Measurements from ENCODE around the gene HS3ST1. TPM values are rescaled to one million over a fixed set of nuclear protein-coding genes. Genes with fewer than 3 reads are reported as not detected.
A peak's percentile ranks its signal among the peaks of the same experiment; 100 is the strongest.
"Not testable (repeated sequence)": the region's sequence is repeated elsewhere in the genome, so short reads cannot be mapped to it uniquely, and the experiment has no call there.

Gene HS3ST1
- total RNA-seq, 1 experiment from 2014 or later: 12.3 TPM

- Histone ChIP-seq H3K36me3 (ENCODE audit: low read depth) (peaks cover 18% of the 10 kb centered on the region; the same call in 1 of the 2 replicates), H3K4me3 (no peak overlapping the region), H3F3A (ENCODE audit: insufficient read depth, low read depth) (peaks cover 13% of the 10 kb centered on the region; the same call in 1 of the 2 replicates), H2AFZ (no peak overlapping the region), H4K20me1 (ENCODE audit: insufficient read depth) (no peaks in the 10 kb centered on the region), H3K27me3 (ENCODE audit: insufficient read depth, low read depth) (no peaks in the 10 kb centered on the region), H3K9me2 (ENCODE audit: insufficient read depth) (no peaks in the 10 kb centered on the region), H3K27ac (peak overlapping the region; percentile 61), H3K4me1 (replicated peaks; ENCODE audit: insufficient read depth) (peaks cover 18% of the 10 kb centered on the region), H3K9me3 (ENCODE audit: insufficient read depth, low read depth) (no peaks in the 10 kb centered on the region), H3K79me2 (ENCODE audit: low read depth) (no peaks in the 10 kb centered on the region), H3K4me2 (peak overlapping the region; percentile 16)
- no TSS peak for BruUV-seq (replicated peaks)
- no peak for DNase-seq
- TF ChIP-seq EZH2 (IDR thresholded peaks at IDR 0.05; ENCODE audit: low read depth) (no peak), CTCF (conservative IDR thresholded peaks at IDR 0.05) (no peak)
- CTCF ChIA-PET: interaction anchor here (0.6 kb wide), 1 partner anchor 299 kb away, joined by 3 read pairs; no protein-coding TSS in a partner anchor
- intact Hi-C loops (cut with micrococcal nuclease; ENCODE audit: unreplicated experiment): no loop called here
- POLR2A ChIA-PET (ENCODE audit: unreplicated experiment): no interaction called here
Observed at GRCh38 chr4:11397819-11398610, 30.7 kb downstream of the HS3ST1 start.

- BruUV-seq (replicated peaks): no TSS peak
- Histone ChIP-seq H3K27ac (peak overlapping the region; percentile 61), H3K79me2 (ENCODE audit: low read depth) (no peaks in the 10 kb centered on the region), H3K36me3 (ENCODE audit: low read depth) (peaks cover 18% of the 10 kb centered on the region; the same call in 1 of the 2 replicates), H3F3A (ENCODE audit: insufficient read depth, low read depth) (peaks cover 13% of the 10 kb centered on the region; the same call in 1 of the 2 replicates), H2AFZ (no peak overlapping the region), H3K4me1 (replicated peaks; ENCODE audit: insufficient read depth) (peaks cover 18% of the 10 kb centered on the region), H3K9me3 (ENCODE audit: insufficient read depth, low read depth) (no peaks in the 10 kb centered on the region), H3K9me2 (ENCODE audit: insufficient read depth) (no peaks in the 10 kb centered on the region), H3K4me3 (no peak overlapping the region), H3K27me3 (ENCODE audit: insufficient read depth, low read depth) (no peaks in the 10 kb centered on the region), H3K4me2 (peak overlapping the region; percentile 16; the same call in 1 of the 2 replicates), H4K20me1 (ENCODE audit: insufficient read depth) (no peaks in the 10 kb centered on the region)
- intact Hi-C loops (cut with micrococcal nuclease; ENCODE audit: unreplicated experiment): no loop called here
- TF ChIP-seq CTCF (conservative IDR thresholded peaks at IDR 0.05) (no peak), EZH2 (IDR thresholded peaks at IDR 0.05; ENCODE audit: low read depth) (no peak)
- peak; percentile 33 to 70 for DNase-seq
- CTCF ChIA-PET: no interaction called here
- POLR2A ChIA-PET (ENCODE audit: unreplicated experiment): interaction anchor here (0.6 kb wide), 1 partner anchor 86 kb away, joined by 3 read pairs; no protein-coding TSS in a partner anchor
Observed at GRCh38 chr4:11397146-11397545, 31.5 kb downstream of the HS3ST1 start.

DNA sequence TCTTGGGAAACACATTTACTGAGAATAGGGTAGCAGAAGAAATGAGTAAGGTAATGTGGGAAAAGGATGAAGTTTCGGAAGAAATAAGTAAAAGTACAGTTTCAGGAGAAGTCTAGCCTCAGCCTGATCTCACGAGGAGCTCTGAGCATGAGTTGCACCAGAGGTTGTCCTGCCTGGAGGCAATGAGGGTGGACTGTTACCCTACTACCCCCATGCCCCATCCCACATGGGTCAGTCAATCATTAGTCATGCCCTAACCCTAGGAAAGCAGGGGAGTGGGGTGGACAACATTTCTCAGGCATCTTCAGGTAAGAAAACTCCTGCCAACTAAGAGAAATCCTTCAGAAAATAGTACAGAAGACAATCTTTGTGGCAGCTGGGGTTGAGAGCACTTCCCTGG lies 35.1 kb downstream of the HS3ST1 start:
- H3K4me3 ChIP-seq: no peak overlapping the region
- no peak for DNase-seq
- no peaks in the 10 kb centered on the region for H3K27me3 ChIP-seq (ENCODE audit: insufficient read depth, low read depth)
- no peak overlapping the region for H3K27ac ChIP-seq
- H3K9me2 ChIP-seq (ENCODE audit: insufficient read depth): no peaks in the 10 kb centered on the region
- TF ChIP-seq CTCF (conservative IDR thresholded peaks at IDR 0.05) (no peak), EZH2 (IDR thresholded peaks at IDR 0.05; ENCODE audit: low read depth) (no peak)
- CTCF ChIA-PET: no interaction called here
- BruUV-seq (replicated peaks): no TSS peak
- H3K79me2 ChIP-seq (ENCODE audit: low read depth): no peaks in the 10 kb centered on the region
- H3K36me3 ChIP-seq (ENCODE audit: low read depth): peaks cover 11% of the 10 kb centered on the region; the same call in 1 of the 2 replicates
- peaks cover 24% of the 10 kb centered on the region for H3K4me1 ChIP-seq (replicated peaks; ENCODE audit: insufficient read depth)
- H3K9me3 ChIP-seq (ENCODE audit: insufficient read depth, low read depth): no peaks in the 10 kb centered on the region
- H2AFZ ChIP-seq: no peak overlapping the region
- no peaks in the 10 kb centered on the region for H4K20me1 ChIP-seq (ENCODE audit: insufficient read depth)
- H3K4me2 ChIP-seq: no peak overlapping the region
- peaks cover 12% of the 10 kb centered on the region; the same call in 1 of the 2 replicates for H3F3A ChIP-seq (ENCODE audit: insufficient read depth, low read depth)
- intact Hi-C loops (cut with micrococcal nuclease; ENCODE audit: unreplicated experiment): no loop called here
- POLR2A ChIA-PET (ENCODE audit: unreplicated experiment): no interaction called here

- CTCF ChIA-PET; H2AFZ ChIP-seq; POLR2A ChIA-PET (ENCODE audit: unreplicated experiment); H3K27me3 ChIP-seq (ENCODE audit: insufficient read depth, low read depth); H3K36me3 ChIP-seq (ENCODE audit: low read depth); BruUV-seq (replicated peaks); H3F3A ChIP-seq (ENCODE audit: insufficient read depth, low read depth); DNase-seq; H3K9me3 ChIP-seq (ENCODE audit: insufficient read depth, low read depth); H3K4me1 ChIP-seq (replicated peaks; ENCODE audit: insufficient read depth); H3K79me2 ChIP-seq (ENCODE audit: low read depth); H3K4me3 ChIP-seq; H3K4me2 ChIP-seq; H4K20me1 ChIP-seq (ENCODE audit: insufficient read depth); H3K9me2 ChIP-seq (ENCODE audit: insufficient read depth); intact Hi-C loops (cut with micrococcal nuclease; ENCODE audit: unreplicated experiment); H3K27ac ChIP-seq: not testable (repeated sequence)
Observed at GRCh38 chr4:11384072-11384471, 44.6 kb downstream of the HS3ST1 start.
